HepG2 (cell line): ENCODE results near the gene CADPS. TPM values are rescaled to one million over a fixed set of nuclear protein-coding genes. Genes with fewer than 3 reads are reported as not detected.

Experiments used
- ATAC-seq: fragments of 200-7000 bp; cut with Tn5 transposase; 3 replicates; pipeline ENCODE4 v1.9.1; 2020; ENCODE audit warnings: mild to moderate bottlenecking, moderate library complexity
- BruUV-seq: library from RNA; stranded (reverse); fragments of 400-500 nt; replicated peaks from 2 replicates; lab custom pipeline; 2021; lab: Mats Ljungman, UMichigan
- CTCF ChIA-PET: fragments of 300-600 bp; formaldehyde crosslinking; extraction: SDS; loops from one replicate; lab custom pipeline; 2021; ENCODE audit warnings: low total read pairs, inconsistent platforms, low intra/inter-chr PET ratio; lab: Yijun Ruan, JAX
- POLR2A ChIA-PET: fragments of 350-600 bp; sonication (Branson Sonifier 250); formaldehyde crosslinking; loops from one replicate; lab custom pipeline; 2020; ENCODE audit warnings: antibody characterized with exemption, inconsistent platforms; lab: Yijun Ruan, JAX
- DNase-seq: peaks from one replicate; pipeline ENCODE4 v3.0.0-alpha.2; 2015; ENCODE audit warnings: low spot score
- FAIRE-seq: peaks from 3 replicates; lab custom pipeline; 2011; peaks lifted over from hg19 to GRCh38; lab: Jason Lieb, UNC
- H2AFZ ChIP-seq: one replicate; pipeline ENCODE4 v1.6.1; 2011; ENCODE audit warnings: low read length, inconsistent platforms
- H3K27ac ChIP-seq: fragments of 300-600 bp; 3 replicates; pipeline ENCODE4 v1.8.0; 2011; ENCODE audit warnings: mixed run types, mild to moderate bottlenecking, mixed read lengths, low read length, inconsistent platforms; ENCODE audit not compliant: insufficient read depth; ENCODE audit errors: extremely low read length
- H3K27me3 ChIP-seq, 2 experiments: fragments of 200-600 bp in 1 of 2; 2 replicates in 1 of 2; 3 replicates in 1 of 2; pipeline versions ENCODE4 v1.6.0 to v1.8.0; 2011; ENCODE audit warnings: low read length in 2 of 2, mild to moderate bottlenecking in 2 of 2, moderate library complexity in 2 of 2, inconsistent platforms in 1 of 2; ENCODE audit not compliant: insufficient read depth in 2 of 2, control insufficient read depth in 1 of 2
- H3K36me3 ChIP-seq, 2 experiments: fragments of 200-600 bp in 1 of 2; replicated peaks in 1 of 2; 2 replicates in 1 of 2; 3 replicates in 1 of 2; pipeline versions ENCODE4 v1.5.1 to v1.8.0; 2011; ENCODE audit warnings: low read length in 2 of 2, inconsistent platforms in 1 of 2; ENCODE audit not compliant: insufficient read depth in 2 of 2, control insufficient read depth in 1 of 2
- H3K4me1 ChIP-seq: 2 replicates; pipeline ENCODE4 v1.5.1; 2012; ENCODE audit warnings: low read length, inconsistent platforms; ENCODE audit not compliant: insufficient read depth
- H3K4me2 ChIP-seq: 2 replicates; pipeline ENCODE4 v1.6.0; 2011; ENCODE audit warnings: low read depth, low read length, inconsistent platforms
- H3K4me3 ChIP-seq, 3 experiments: fragments of 200-600 bp in 1 of 3; sonication (generic), shearing (Covaris generic) in 1 of 3; replicated peaks in 1 of 3; 2 replicates each; pipeline ENCODE4 v1.5.1; 2011 to 2016; ENCODE audit warnings: low read length in 3 of 3, inconsistent platforms in 2 of 3, low read depth in 2 of 3, mild to moderate bottlenecking in 2 of 3, control low read depth in 1 of 3, mixed read lengths in 1 of 3; ENCODE audit not compliant: insufficient read depth in 1 of 3
- H3K79me2 ChIP-seq: one replicate; pipeline ENCODE4 v1.6.1; 2011; ENCODE audit warnings: low read length, inconsistent platforms; ENCODE audit not compliant: insufficient read depth
- H3K9ac ChIP-seq: 2 replicates; pipeline ENCODE4 v1.6.0; 2011; ENCODE audit warnings: mild to moderate bottlenecking, low read depth, low read length, inconsistent platforms; ENCODE audit not compliant: insufficient read depth
- H3K9me3 ChIP-seq: 2 replicates; pipeline ENCODE4 v1.5.1; 2012; ENCODE audit warnings: mild to moderate bottlenecking, low read length
- H4K20me1 ChIP-seq: 2 replicates; pipeline ENCODE4 v1.6.0; 2011; ENCODE audit warnings: inconsistent platforms, mild to moderate bottlenecking, low read length, moderate library complexity; ENCODE audit not compliant: insufficient read depth
- CAMTA2 ChIP-seq: sonication (generic); formaldehyde crosslinking; IDR thresholded peaks from 2 replicates; pipeline ENCODE4 v1.4.0; 2020; ENCODE audit warnings: mild to moderate bottlenecking, missing genetic modification reagents, borderline replicate concordance
- ZBTB2 ChIP-seq: sonication (generic); formaldehyde crosslinking; IDR thresholded peaks from 2 replicates; pipeline ENCODE4 v1.8.0; 2022; ENCODE audit warnings: low read depth, missing genetic modification reagents
- ZNF326 ChIP-seq: sonication (generic); formaldehyde crosslinking; IDR thresholded peaks from 2 replicates; pipeline ENCODE4 v1.4.0; 2020; ENCODE audit warnings: missing genetic modification reagents, borderline replicate concordance
- WGBS: methylation state at CpG from one replicate; pipeline ENCODE4 v1.1.6; 2017; ENCODE audit warnings: low lambda C conversion rate; 5-methylcytosine and 5-hydroxymethylcytosine counted together
- in situ Hi-C: cut with HindIII; loops from 2 replicates; pipeline ENCODE4 v1.10.0; 2017; ENCODE audit warnings: low pct_unique_long_range_greater_than_20kb; ENCODE audit not compliant: extremely low pct_ligation_motif_present
- intact Hi-C: fragments of 100-400 bp; cut with micrococcal nuclease; formaldehyde crosslinking; loops from one replicate; pipeline ENCODE4 v1.10.0; 2022; ENCODE audit not compliant: unreplicated experiment
- polyA plus RNA-seq, 8 experiments: library from polyadenylated mRNA; depleted of rRNA in 3 of 8; stranded (reverse) in 7 of 8; unstranded in 1 of 8; fragments of >200 nt; fragmentation: Illumina TruSeq in 4 of 8; extraction: Trizol in 4 of 8; gene quantifications; 2 replicates each; pipeline versions ENCODE4 v1.2.1 to v1.2.3, GENCODE V29; 2011 to 2016; ENCODE audit warnings: low read depth in 4 of 8, missing spikeins in 1 of 8, mixed read lengths in 1 of 8; ENCODE audit not compliant: insufficient read depth in 1 of 8
- total RNA-seq, 5 experiments: library from RNA; depleted of rRNA; stranded (reverse); fragments of >200 nt; fragmentation: Illumina TruSeq; extraction: Trizol; gene quantifications; 2 replicates each; pipeline ENCODE4 v1.2.3, GENCODE V29; 2016; ENCODE audit warnings: low read depth in 1 of 5
- TF ChIP-seq, protein P1 (sequence below), 2 experiments: IDR thresholded peaks; 2 replicates each; pipeline ENCODE4 v1.6.1; 2011 to 2012; ENCODE audit warnings: low read length in 2 of 2, borderline replicate concordance in 1 of 2, low read depth in 1 of 2, mild to moderate bottlenecking in 1 of 2, moderate library complexity in 1 of 2
- TF ChIP-seq, protein P2 (sequence below): sonication (generic); formaldehyde crosslinking; IDR thresholded peaks from 2 replicates; pipeline ENCODE4 v1.8.1; 2023; ENCODE audit warnings: mild to moderate bottlenecking, missing genetic modification reagents

CADPS gene
- total and polyA plus RNA-seq, 2 of the 13 experiments (the other 11 are each of a cell fraction or from before 2014, with no cell fraction given): not detected

DNA sequence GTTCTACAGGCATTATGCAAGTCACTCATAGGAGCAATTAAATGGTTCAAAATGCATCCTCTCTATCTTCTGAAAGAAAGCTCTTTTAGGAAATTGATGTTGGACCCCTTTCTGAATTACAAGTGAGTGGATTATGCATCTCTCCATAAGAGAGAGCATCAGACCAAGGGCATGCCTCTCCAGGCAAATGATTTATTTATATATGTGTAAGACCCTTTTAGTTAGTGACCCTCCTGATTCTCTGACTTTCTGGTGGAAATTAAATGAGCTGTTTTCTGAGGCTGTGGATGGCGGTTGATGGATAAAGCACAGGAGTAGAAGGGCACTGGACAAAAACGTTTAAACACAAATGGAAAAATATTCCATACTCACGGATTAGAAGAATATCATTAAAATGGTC is 62.6 kb downstream of the CADPS start:
- no peak for DNase-seq
- Histone ChIP-seq H3K36me3 (no peaks in the 10 kb centered on the region), H4K20me1 (no peaks in the 10 kb centered on the region), H3K4me3 (no peak overlapping the region), H3K9me3 (no peaks in the 10 kb centered on the region), H3K27ac (no peak overlapping the region), H3K79me2 (no peaks in the 10 kb centered on the region), H2AFZ (no peak overlapping the region), H3K4me1 (no peaks in the 10 kb centered on the region), H3K9ac (no peak overlapping the region), H3K4me2 (no peak overlapping the region), H3K27me3 (no peaks in the 10 kb centered on the region; a peak in 1 of 5 replicates)
- 13% methylated on average over 3 of the region's 3 CpGs for WGBS
- ATAC-seq: no peak
- ChIA-PET POLR2A (no interaction called here), CTCF (no interaction called here)
- in situ Hi-C loops: no loop called here
- intact Hi-C loops: no loop called here
- TF ChIP-seq, protein P1, sequence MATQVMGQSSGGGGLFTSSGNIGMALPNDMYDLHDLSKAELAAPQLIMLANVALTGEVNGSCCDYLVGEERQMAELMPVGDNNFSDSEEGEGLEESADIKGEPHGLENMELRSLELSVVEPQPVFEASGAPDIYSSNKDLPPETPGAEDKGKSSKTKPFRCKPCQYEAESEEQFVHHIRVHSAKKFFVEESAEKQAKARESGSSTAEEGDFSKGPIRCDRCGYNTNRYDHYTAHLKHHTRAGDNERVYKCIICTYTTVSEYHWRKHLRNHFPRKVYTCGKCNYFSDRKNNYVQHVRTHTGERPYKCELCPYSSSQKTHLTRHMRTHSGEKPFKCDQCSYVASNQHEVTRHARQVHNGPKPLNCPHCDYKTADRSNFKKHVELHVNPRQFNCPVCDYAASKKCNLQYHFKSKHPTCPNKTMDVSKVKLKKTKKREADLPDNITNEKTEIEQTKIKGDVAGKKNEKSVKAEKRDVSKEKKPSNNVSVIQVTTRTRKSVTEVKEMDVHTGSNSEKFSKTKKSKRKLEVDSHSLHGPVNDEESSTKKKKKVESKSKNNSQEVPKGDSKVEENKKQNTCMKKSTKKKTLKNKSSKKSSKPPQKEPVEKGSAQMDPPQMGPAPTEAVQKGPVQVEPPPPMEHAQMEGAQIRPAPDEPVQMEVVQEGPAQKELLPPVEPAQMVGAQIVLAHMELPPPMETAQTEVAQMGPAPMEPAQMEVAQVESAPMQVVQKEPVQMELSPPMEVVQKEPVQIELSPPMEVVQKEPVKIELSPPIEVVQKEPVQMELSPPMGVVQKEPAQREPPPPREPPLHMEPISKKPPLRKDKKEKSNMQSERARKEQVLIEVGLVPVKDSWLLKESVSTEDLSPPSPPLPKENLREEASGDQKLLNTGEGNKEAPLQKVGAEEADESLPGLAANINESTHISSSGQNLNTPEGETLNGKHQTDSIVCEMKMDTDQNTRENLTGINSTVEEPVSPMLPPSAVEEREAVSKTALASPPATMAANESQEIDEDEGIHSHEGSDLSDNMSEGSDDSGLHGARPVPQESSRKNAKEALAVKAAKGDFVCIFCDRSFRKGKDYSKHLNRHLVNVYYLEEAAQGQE (IDR thresholded peaks at IDR 0.05; ENCODE audit: borderline replicate concordance in 1 of 2, low read depth in 1 of 2, low read length in 2 of 2): no peak
- TF ChIP-seq ZNF326 (CRISPR knock-in tag): no peak
- TF ChIP-seq, protein P2, sequence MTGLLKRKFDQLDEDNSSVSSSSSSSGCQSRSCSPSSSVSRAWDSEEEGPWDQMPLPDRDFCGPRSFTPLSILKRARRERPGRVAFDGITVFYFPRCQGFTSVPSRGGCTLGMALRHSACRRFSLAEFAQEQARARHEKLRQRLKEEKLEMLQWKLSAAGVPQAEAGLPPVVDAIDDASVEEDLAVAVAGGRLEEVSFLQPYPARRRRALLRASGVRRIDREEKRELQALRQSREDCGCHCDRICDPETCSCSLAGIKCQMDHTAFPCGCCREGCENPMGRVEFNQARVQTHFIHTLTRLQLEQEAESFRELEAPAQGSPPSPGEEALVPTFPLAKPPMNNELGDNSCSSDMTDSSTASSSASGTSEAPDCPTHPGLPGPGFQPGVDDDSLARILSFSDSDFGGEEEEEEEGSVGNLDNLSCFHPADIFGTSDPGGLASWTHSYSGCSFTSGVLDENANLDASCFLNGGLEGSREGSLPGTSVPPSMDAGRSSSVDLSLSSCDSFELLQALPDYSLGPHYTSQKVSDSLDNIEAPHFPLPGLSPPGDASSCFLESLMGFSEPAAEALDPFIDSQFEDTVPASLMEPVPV (CRISPR knock-in tag): no peak
- no peak for TF ChIP-seq ZBTB2 (CRISPR knock-in tag)
- TF ChIP-seq CAMTA2: no peak
- no TSS peak for BruUV-seq
- FAIRE-seq: no peak
